NCI-H2107 treated with DMSO at 0.1 percent for 48 hours (cell line): ENCODE data around the gene TCF7L2.

Experiments
- DNase-seq: peaks from one replicate; lab custom pipeline; 2025; ENCODE audit not compliant: unreplicated experiment; lab: John Stamatoyannopoulos, UW

Gene TCF7L2

DNA sequence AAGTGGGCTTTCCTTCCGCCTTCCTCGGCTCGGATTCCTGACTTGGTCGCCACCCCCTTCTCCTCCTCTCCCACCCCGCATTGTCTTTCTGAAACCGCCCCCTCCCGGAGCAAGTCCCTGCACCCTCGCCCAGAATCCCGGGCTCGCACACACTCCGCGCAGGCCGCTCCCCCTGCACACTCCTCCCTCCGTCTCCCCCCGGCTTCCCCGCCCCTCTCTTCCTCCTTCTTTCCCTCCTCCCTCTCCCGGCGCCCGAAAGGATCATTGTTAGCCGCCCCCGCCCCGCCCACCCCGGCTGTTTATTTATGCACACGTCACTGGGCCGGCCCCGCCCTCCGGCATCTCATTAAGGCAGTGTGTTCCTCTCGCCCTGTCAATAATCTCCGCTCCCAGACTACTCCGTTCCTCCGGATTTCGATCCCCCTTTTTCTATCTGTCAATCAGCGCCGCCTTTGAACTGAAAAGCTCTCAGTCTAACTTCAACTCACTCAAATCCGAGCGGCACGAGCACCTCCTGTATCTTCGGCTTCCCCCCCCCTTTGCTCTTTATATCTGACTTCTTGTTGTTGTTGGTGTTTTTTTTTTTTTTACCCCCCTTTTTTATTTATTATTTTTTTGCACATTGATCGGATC, at the start of gene TCF7L2:
TSS of gene TCF7L2 (plus strand) at position 373 of the 633 bp plus-strand sequence. CDS start 510 bp downstream, outside the sequence.
- DNase-seq: peak; percentile 64

DNA sequence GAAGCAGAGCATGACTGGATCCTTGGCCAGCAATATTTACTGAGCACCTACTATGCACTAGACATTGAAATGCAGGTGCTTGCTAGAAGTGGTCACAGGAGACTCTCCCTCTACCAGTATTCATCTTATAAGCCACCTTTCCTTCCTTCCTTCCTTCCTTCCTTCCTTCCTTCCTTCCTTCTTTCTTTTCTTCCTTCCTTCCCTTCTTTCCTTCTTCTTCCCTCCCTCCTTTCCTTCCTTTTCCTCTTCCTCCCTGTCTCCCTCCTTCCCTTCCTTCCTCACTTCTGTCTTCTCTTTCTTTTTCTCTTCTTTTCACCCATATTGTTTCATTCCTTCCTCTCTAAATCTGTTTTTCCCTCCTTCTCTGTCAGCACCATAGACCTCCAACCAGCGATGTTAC, 47.3 kb upstream of the TCF7L2 start:
- no peak for DNase-seq

DNA sequence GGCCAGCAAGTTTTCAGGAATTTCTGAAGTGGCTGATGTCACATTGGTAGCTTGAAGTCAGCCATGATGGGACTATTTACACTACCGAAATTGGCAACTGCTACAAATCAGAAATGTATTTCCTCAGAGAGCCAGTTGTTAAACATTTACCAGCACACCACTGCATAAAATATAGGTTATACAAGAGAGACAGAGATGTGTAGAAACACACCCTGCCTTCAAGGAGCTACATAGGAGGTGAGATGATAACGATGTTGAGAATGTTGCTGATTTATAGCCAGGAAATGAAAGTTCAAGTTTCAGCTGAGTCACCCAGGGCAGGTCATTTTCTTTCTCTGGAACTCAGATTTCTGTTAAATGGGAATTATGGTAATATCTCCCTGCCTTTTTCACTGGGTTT, 46.0 kb upstream of the TCF7L2 start:
- DNase-seq: no peak

DNA sequence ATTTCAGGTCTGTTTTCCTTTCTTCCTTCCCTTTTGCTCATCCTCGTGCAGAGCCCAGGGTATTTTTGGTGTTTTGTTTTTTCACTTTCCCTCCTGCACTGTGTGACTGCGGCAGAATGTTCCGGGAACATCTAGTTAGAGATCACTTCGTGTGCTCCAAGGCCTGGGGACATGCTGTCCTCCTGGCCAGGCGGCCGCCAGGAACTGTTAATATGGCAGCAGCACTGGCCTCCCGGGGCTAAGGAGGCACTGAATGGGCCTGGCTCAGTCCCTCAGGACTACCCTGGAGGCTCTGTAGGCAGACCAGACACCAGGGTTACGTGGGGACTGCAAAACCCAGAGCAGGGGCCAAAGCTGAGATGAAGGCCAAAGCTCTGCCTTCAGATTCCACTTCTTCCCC, 43.1 kb upstream of the TCF7L2 start:
- DNase-seq: no peak

DNA sequence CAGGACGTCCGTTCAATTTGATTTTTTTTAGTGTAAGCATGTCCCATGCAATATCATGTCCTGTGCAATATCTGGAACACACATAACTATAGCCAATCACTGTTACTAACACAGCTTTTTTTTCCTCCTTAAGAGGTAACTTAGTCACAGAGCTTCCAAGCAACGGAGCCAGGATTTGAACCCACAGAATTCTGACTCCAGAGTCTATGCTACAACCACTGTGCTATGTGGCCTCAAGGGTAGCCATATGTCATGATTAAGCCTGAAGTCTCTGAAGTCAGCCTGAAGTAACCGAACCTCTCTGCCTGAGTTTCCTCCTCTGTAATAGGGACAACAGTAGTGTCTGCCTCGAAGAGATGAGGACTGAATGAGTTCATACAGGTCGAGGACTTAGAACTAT, 42.2 kb upstream of the TCF7L2 start:
- DNase-seq: no peak

DNA sequence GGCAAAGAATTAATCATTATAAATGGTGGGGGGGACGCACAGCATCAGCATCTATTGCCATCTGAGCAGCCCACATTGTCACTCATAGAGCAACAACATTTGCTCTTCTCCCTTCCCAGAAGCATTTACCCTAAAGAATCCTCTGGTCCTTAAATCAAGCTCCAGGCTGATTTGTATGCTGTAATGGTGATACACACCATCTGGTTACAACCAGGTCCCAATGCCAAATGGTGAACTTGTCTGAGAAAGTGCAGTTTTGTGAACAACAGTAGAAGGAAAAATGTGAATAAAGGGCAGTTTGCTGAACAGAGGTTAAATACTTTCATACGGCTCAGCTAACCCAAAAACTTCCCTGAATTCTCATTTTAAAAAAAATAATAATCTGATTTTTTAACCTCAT, 38.8 kb upstream of the TCF7L2 start:
- no peak for DNase-seq

DNA sequence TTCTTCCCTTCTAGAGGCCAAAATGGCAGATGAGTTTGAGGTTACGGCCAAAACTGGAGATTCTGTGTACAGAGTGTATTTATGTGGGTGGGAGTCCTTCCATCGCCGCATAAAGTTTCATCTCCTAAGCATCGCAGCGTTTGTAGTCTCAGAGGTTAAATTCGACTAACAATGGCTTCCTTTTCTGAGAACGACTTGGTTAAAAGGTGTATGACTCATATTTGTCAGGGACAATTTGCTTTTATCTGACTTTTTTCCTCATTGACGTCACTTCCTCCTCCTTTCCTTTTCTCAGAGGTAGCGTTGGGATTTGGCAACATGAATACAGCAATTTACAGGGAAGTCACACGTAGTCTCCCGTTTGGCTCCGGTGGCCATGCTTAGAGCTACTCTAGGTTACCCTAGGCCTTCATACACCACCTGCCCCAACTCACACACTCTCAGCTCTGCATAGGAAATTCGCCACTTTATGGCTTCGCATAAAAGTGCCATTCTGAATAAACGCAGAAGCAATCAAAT, 37.6 kb upstream of the TCF7L2 start:
- DNase-seq: no peak

DNA sequence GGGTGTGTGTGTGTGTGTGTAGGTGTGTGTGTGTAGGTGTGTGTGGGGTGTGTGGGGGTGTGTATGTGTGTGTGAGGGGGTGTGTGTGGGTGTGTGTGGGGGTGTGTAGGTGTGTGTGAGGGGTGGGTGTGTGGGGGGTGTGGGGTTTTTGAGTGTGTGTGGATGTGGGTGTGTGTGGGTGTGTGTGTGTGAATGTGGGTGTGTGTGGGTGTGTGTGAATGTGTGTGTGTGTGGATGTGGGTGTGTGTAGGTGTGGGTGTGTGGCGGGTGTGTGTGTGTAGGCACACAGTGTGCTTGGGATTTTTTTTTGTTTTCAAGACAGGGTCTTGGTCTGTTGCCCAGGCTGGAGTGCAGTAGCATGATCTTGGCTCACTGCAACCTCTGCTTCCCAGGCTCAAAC, 36.8 kb upstream of the TCF7L2 start:
- DNase-seq: no peak

DNA sequence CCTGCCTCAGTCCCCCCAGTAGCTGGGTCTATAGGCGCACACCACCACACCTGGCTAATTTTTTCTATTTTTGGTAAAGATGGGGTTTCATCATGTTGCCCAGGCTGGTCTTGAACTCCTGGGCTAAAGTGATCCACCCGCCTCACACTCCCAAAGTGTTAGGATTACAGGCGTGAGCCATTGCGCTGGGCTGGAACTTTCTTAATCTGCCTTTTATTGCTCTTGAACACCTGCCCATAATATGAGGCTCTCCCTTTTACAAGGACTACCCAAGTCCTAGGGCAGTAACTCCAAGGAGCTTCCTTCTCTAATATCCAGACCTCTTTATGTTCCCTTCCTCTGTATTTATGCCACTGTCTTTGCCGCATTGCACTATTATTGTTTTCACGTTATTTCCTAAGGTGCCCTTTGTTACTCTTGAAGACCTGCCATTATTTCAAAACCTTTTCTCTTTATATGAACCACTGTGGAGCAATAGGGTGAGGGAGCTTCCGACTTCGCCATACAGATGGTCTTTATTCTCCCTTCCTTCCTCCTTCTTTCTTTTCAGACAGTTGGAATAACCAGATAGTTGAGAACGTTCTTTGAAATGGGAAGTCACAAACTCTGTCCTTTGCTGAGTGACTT, 36.3 kb upstream of the TCF7L2 start:
- DNase-seq: no peak

DNA sequence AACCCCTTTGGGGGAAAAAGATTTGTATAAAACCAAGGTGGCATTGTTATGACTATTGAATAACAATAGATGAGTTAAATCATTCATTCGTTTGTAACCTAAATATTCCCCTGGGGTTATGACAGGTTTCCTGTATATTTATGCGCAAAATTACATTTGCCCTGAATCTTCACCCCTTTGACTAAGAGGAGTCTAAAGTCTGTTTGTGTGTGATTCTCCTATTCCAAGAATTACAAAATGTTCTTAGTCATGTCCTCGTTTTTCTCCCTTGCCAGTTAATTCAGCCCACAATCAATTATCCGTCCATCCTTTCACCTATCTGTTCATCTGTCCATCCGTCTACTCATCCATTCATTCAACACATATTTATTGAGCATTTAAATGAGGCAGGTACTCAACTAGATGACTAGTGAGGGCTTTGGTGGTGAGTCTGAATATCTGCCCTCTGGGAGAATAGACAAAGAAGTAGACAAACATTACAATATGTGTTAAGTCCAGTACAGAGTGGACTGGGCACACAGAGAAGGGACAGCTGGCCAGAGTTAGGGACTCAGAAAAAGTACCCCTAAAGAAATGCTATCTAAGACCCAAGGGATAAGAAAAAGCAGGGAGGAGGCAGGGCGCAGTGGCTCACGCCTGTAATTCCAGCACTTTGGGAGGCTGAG, 35.6 kb upstream of the TCF7L2 start:
- DNase-seq: no peak

DNA sequence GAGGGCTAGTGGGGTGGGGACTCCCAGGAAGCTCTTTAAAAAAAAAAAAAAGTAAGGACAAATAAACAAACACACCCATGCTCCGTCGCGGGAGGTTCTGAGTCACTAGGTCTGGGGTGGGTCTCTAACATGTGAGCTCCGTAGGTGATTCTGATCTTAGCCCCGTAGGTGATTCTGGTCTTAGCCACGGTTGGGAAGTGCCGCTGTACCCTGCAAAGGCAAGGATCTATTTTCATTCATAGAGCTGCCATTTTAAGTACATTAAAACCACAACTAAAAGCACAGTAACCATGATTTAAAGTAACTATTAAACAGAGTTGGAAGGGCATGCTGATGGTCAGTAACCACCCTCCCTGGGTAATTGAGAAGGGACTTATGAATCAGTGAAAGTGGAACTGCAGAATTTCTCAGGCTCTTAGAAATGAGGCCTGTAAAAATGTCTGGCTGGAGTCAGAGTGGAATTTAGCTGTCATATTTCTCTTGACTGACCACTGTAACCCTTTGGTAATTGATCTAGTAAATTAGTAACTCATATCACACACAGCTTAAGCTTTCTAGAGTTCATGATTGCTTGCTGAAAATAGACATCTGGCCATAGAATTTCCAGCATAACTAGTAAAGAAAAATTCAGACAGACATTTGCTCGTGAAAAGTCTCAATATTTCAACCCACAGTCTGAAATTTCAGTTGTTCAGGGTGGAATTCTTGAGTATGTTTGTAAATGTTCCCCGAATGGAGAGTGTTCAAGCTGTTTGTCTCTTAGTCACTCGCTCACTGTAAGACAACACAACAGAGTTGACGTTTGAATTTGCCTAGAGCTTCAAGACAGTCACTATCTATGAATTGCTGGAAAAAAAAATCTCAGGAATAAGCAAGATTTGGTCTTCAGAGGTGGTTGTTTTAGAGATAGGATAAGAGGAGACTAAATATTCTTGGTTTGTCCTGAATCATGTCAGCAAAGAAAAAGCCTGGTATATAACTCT, 34.2 kb upstream of the TCF7L2 start:
- DNase-seq: no peak

DNA sequence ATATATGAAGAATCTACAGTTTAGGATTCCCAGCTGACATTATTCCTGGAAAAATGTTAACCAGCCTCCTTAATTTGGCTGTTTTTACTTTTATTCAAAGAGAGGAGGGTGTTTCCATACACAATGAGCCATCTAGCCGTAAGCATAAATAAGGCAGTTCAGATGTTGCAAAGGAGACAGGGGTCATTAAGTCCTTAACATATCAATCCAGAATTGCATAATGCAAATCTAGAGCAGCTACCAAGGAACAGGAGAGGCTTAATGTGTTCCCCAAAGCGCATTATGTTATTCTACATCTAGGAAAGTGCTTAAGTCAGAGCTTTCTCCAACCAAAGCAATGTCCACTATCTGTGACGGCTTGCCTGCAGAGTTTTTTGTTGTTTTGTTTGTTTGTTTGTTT, 32.4 kb upstream of the TCF7L2 start:
- no peak for DNase-seq

DNA sequence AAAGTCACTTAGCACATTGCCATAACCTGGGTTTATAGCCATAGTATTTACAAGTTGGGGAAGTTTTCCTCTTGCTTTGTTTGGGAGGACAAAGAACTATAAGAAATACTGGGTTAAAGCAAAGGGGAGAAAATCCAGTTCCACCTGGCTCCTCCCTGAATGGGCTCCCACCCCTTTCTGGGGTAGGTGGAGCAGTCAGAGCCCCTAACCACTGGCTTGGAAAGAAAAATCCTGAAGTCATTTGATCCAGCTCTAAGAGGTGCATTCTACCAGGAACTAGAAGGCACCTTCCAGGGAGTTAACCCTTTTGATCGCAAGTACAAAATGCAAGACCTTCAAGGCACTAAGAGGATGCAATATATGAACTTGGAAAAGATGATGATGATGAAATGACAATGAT, 31.3 kb upstream of the TCF7L2 start:
- DNase-seq: no peak

DNA sequence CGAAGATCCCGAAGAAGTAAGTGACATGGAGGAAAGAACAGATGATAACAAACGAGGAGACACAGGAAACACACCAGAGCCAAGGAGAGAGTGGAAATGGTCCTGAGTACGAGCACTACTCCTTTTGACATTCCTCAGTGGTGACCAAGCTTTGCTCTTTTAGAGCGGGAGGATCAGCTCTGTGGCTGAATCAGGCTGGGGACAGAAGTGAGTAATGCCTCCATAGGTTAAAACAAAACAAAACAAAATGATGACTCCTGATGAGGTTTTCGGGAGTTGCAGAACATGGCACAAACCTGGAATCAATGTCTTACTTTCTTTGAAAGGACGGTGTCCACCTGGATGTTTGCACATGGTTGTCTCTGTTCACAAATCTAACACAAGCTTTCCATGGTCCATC, 30.3 kb upstream of the TCF7L2 start:
- no peak for DNase-seq

DNA sequence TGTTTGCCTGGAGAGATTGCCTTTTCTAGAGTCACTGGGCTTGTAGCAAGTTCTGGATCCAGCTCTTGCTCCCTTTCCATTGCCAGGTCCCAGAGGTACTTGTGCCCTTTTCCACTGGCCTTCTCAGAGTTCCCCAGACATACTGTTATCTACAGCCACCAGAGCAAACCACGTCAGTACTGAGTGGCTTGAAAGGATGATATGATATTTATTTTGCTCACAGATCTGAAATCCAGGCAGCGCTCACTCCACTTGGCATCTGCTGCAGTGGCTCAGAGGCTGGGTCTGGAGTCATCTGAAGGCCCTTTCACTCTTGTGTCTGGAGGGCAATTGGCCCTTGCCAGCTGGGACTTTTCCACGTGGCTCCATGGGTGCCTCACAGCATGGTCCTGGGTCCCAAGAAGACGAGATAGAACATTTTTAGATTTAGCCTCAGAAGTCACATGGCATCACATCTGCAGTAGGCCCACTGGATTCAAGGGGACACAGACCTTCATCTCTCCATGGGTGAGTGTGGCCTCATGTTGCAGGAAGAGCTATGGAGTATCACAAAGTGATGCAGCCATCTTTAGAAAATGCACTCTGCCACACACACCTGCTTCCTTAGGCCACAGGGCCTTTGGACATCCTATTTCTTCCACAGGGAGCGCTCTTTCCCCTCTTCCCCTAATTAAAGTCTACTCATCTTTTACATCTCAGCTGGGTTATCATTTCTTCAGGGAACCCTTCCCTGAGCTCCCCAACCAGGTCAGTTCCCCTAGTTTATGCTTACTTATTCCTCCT, 22.9 kb upstream of the TCF7L2 start:
- no peak for DNase-seq

DNA sequence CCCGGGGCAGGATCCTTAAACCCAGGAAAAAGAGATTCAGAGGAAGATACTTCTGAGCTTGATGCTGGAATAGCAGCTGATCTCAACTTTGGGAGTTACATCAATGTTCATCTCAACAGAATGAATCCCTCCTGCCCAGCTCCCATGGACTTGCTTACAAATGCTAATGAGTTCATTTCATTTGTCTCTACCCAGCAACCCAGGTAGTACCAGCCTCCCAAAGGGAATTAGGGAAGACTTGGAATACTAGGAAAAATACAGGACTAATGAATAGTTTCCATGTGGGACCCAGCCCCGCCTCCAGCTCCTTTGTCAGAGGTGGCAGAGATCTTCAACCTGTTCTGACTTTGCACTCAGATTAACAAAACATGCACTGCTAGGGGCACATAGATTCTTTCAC, 22.1 kb upstream of the TCF7L2 start:
- DNase-seq: no peak

DNA sequence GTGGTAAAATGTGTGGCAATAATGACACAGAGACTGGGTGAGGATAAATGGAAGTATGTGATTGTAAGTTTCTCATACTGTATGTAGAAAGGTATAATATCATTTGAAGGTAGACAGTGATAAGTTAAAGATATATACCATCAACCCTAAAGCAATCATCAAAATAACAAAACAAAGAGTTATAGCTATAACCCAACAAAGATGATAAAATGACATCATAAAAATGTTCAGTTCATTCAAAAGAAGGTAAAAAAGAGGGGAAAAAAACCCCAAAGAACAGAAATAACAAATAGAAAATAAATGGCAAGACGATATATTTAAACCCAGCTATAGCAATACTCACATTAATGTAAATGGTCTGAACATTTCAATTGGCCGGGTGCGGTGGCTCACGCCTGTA, 17.4 kb upstream of the TCF7L2 start:
- DNase-seq: no peak

DNA sequence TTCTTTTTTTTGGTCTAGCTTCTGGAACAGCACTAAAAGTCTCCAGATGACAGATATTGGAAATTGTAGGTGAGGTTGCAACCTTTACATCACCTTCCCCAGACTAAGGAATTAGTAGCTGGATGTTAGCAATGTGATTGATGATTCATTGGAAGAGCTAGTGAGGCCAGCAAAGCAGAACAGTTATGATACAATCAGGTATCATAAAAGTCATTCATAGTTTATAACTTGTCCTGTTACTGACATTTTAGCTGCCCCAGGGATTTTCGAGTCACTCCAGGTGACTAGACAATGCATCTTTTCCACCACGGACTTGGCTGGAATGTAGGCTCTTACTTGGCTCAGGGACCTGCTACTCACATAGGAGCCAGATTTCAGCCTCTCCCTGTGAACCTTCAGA, 15.9 kb upstream of the TCF7L2 start:
- DNase-seq: no peak

DNA sequence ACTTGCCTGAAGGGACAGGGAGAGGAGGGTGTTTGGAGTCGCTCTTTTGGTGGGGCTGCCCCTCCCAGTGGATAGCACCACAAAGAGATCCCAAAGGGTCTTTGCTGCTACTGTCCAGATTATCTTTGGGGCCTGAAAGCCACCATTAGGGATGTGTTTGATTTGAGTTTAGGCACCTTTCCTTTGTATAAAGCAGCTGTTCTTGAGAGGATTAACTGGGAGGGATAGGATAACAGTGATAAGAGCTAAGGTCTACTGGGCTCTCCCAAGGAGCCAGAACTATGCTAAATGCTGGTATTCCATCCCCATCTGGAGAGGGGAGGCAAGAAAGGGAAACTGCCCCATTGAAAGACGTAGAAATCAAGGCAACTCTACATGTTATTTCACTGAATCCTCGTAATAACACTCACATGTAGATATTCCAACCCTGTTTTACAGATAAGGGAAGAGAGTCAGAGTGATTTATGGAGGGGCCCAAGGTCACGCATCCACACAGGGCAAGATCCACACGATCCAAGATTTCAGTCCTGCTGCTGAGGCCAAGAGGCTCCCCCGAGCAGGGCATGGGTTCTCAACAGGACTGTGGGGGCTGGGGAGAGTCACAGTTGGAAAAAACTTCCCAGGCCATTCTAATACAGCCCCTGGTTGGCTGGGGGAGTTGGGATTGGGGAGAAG, 11.1 kb upstream of the TCF7L2 start:
- DNase-seq: no peak

DNA sequence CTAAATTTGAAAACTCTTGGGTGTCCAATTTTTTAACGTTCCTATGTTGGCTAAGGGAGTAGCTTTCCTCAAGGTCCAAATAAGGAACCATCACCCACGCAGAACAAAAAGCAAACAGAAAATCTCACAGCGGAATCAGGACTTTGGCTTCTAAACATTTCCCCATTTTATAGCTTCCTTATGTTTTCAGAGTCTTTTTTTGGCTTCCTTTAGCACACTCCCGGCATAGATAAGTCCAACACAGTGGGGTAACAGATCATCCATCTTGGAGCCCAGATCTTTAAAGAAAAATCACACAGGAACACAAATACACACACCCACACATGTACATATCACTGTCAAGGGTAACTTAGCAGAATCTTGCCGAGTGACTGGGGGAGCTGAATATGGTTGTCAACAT, 4.2 kb upstream of the TCF7L2 start:
- no peak for DNase-seq
